HCT116 (cell line): Measurements from ENCODE around the gene TYW1B. TPM values are rescaled to one million over a fixed set of nuclear protein-coding genes. Genes with fewer than 3 reads are reported as not detected.
A peak's percentile ranks its signal among the peaks of the same experiment; 100 is the strongest.
"Not testable (repeated sequence)": the region's sequence is repeated elsewhere in the genome, so short reads cannot be mapped to it uniquely, and the experiment has no call there.

Source experiments
- ATAC-seq: fragments of 200-7000 bp; cut with Tn5 transposase; 2 replicates; pipeline ENCODE4 v1.9.1; 2020; ENCODE audit warnings: mild to moderate bottlenecking, moderate library complexity
- BruUV-seq: library from RNA; stranded (reverse); fragments of 400-500 nt; replicated peaks from 2 replicates; lab custom pipeline; 2021; lab: Mats Ljungman, UMichigan
- CTCF ChIA-PET: fragments of 300-600 bp; sonication (Branson Sonifier 250); formaldehyde crosslinking; loops from one replicate; lab custom pipeline; 2021; ENCODE audit warnings: antibody characterized with exemption; lab: Charles Lee
- POLR2A ChIA-PET: fragments of 300-600, 350-600 bp; sonication (Branson Sonifier 250); formaldehyde crosslinking; loops from one replicate; lab custom pipeline; 2021; ENCODE audit warnings: antibody characterized with exemption; lab: Charles Lee
- RAD21 ChIA-PET, 2 experiments: fragments of 300-600 bp; sonication (Branson Sonifier 250); formaldehyde crosslinking; loops; one replicate each; lab custom pipeline; 2023; ENCODE audit warnings: low total read pairs in 2 of 2; ENCODE audit not compliant: uncharacterized antibody in 2 of 2, unreplicated experiment in 2 of 2, low non-redundant PET in 1 of 2; lab: Charles Lee
- DNase-seq: peaks from one replicate; pipeline ENCODE4 v3.0.0-alpha.2; 2010; ENCODE audit warnings: low read depth, low spot score
- H2AFZ ChIP-seq: fragments of 200-600 bp; shearing (Covaris generic), sonication (generic); 2 replicates; pipeline ENCODE4 v1.6.1; 2017; ENCODE audit warnings: low read depth, mixed run types, mixed read lengths, antibody characterized with exemption, low read length; ENCODE audit not compliant: poor library complexity, severe bottlenecking
- H3K27ac ChIP-seq: 2 replicates; pipeline ENCODE4 v1.5.1; 2012; ENCODE audit warnings: low read depth, low read length
- H3K27me3 ChIP-seq: fragments of 200-600 bp; sonication (generic); 2 replicates; pipeline ENCODE4 v1.6.1; 2016; ENCODE audit warnings: mixed run types, low read length, mixed read lengths; ENCODE audit not compliant: insufficient read depth
- H3K36me3 ChIP-seq, 2 experiments: fragments of 200-500 bp in 1 of 2; fragments of 200-600 bp in 1 of 2; sonication (Bioruptor generic) in 1 of 2; sonication (generic) in 1 of 2; 2 replicates each; pipeline versions ENCODE4 v1.5.1 to v1.6.1; 2014 to 2016; ENCODE audit warnings: low read length in 2 of 2, inconsistent platforms in 1 of 2, mixed read lengths in 1 of 2, mixed run types in 1 of 2; ENCODE audit not compliant: insufficient read depth in 2 of 2, control insufficient read depth in 1 of 2
- H3K4me1 ChIP-seq, 2 experiments: fragments of 200-600 bp in 1 of 2; sonication (generic) in 1 of 2; 2 replicates each; pipeline versions ENCODE4 v1.5.1 to v1.6.1; 2012 to 2017; ENCODE audit warnings: low read length in 2 of 2, inconsistent platforms in 1 of 2, mild to moderate bottlenecking in 1 of 2, mixed read lengths in 1 of 2, mixed run types in 1 of 2, moderate library complexity in 1 of 2; ENCODE audit not compliant: insufficient read depth in 2 of 2, control insufficient read depth in 1 of 2
- H3K4me2 ChIP-seq: fragments of 200-600 bp; sonication (generic); 2 replicates; pipeline ENCODE4 v1.6.1; 2017; ENCODE audit warnings: mixed run types, low read length, mixed read lengths
- H3K4me3 ChIP-seq, 2 experiments: fragments of 200-600 bp in 1 of 2; sonication (generic) in 1 of 2; replicated peaks in 1 of 2; 2 replicates each; pipeline ENCODE4 v1.5.1; 2011 to 2016; ENCODE audit warnings: low read length in 2 of 2, control low read depth in 1 of 2, low read depth in 1 of 2, mild to moderate bottlenecking in 1 of 2, mixed read lengths in 1 of 2, mixed run types in 1 of 2
- H3K79me2 ChIP-seq: fragments of 200-600 bp; sonication (generic); 2 replicates; pipeline ENCODE4 v1.6.1; 2017; ENCODE audit warnings: mild to moderate bottlenecking, mixed run types, low read length, moderate library complexity, mixed read lengths; ENCODE audit not compliant: insufficient read depth
- H3K9ac ChIP-seq: fragments of 200-600 bp; sonication (generic); 2 replicates; pipeline ENCODE4 v1.6.1; 2016; ENCODE audit warnings: low read length, mixed read lengths
- H3K9me2 ChIP-seq: fragments of 200-600 bp; sonication (generic), shearing (Covaris generic); 2 replicates; pipeline ENCODE4 v1.6.1; 2017; ENCODE audit warnings: mixed run types, mild to moderate bottlenecking, moderate library complexity; ENCODE audit not compliant: insufficient read depth
- H3K9me3 ChIP-seq, 2 experiments: fragments of 200-500 bp in 1 of 2; fragments of 200-600 bp in 1 of 2; sonication (Bioruptor generic) in 1 of 2; sonication (generic) in 1 of 2; 2 replicates each; pipeline ENCODE4 v1.6.1; 2014 to 2017; ENCODE audit warnings: low read length in 2 of 2, mixed read lengths in 2 of 2, inconsistent platforms in 1 of 2, low read depth in 1 of 2, mild to moderate bottlenecking in 1 of 2, mixed run types in 1 of 2, moderate library complexity in 1 of 2; ENCODE audit not compliant: control insufficient read depth in 1 of 2, insufficient read depth in 1 of 2
- H4K20me1 ChIP-seq: fragments of 200-600 bp; sonication (generic), shearing (Covaris generic); 2 replicates; pipeline ENCODE4 v1.6.1; 2017; ENCODE audit warnings: mixed run types, mild to moderate bottlenecking, moderate library complexity; ENCODE audit not compliant: insufficient read depth
- FOSL1 ChIP-seq: IDR thresholded peaks from 2 replicates; pipeline ENCODE4 v1.6.1; 2012; ENCODE audit warnings: low read depth
- intact Hi-C: fragments of 100-400 bp; cut with micrococcal nuclease; formaldehyde crosslinking; loops from 2 replicates; pipeline ENCODE4 v1.10.0; 2022
- total RNA-seq: library from RNA; stranded (reverse); gene quantifications from one replicate; pipeline ENCODE4 v1.2.1, GENCODE V29; 2021; ENCODE audit not compliant: unreplicated experiment

TYW1B gene
- total RNA-seq, 1 experiment from 2014 or later = 2.4 TPM

GRCh38 chr7:72681211-72681610 is 146.8 kb downstream of the TYW1B start:
- RAD21 ChIA-PET, H2AFZ ChIP-seq, H3K4me2 ChIP-seq, H3K27me3 ChIP-seq, intact Hi-C loops, POLR2A ChIA-PET, H3K36me3 ChIP-seq, H3K9ac ChIP-seq, DNase-seq, BruUV-seq, H3K79me2 ChIP-seq, H3K9me2 ChIP-seq, H3K9me3 ChIP-seq, H4K20me1 ChIP-seq, H3K4me3 ChIP-seq, ATAC-seq, H3K27ac ChIP-seq, CTCF ChIA-PET: not testable (repeated sequence)
- peaks cover 24 to 28% of the 10 kb centered on the region in 2 experiments for H3K4me1 ChIP-seq

- CTCF ChIA-PET, H3K4me3 ChIP-seq, H3K4me2 ChIP-seq, H2AFZ ChIP-seq, BruUV-seq, ATAC-seq, intact Hi-C loops, H4K20me1 ChIP-seq, POLR2A ChIA-PET, H3K36me3 ChIP-seq, H3K27me3 ChIP-seq, RAD21 ChIA-PET, H3K9ac ChIP-seq, H3K9me2 ChIP-seq, DNase-seq, H3K79me2 ChIP-seq, H3K27ac ChIP-seq, H3K9me3 ChIP-seq, H3K4me1 ChIP-seq: not testable (repeated sequence)
These were observed 151.1 kb downstream of the TYW1B start for GRCh38 chr7:72676880-72677279.

- BruUV-seq, H2AFZ ChIP-seq, H3K4me3 ChIP-seq, H3K9me3 ChIP-seq, DNase-seq, H3K4me1 ChIP-seq, H4K20me1 ChIP-seq, H3K9me2 ChIP-seq, POLR2A ChIA-PET, H3K9ac ChIP-seq, CTCF ChIA-PET, intact Hi-C loops, H3K36me3 ChIP-seq, RAD21 ChIA-PET, H3K27me3 ChIP-seq, H3K27ac ChIP-seq, H3K79me2 ChIP-seq: not testable (repeated sequence)
- TF ChIP-seq FOSL1 = 0 out of 2 replicates have a peak, but pooled peaks have one; percentile 8
- peak; percentile 61; the same call in 1 of the 2 replicates for ATAC-seq
- peak overlapping the region; percentile 46; the same call in 1 of the 2 replicates for H3K4me2 ChIP-seq
These were observed 151.8 kb downstream of the TYW1B start for GRCh38 chr7:72676086-72676690.

- H3K4me3 ChIP-seq, H3K36me3 ChIP-seq, H3K9me2 ChIP-seq, CTCF ChIA-PET, H3K27ac ChIP-seq, intact Hi-C loops, BruUV-seq, RAD21 ChIA-PET, ATAC-seq, H3K9ac ChIP-seq, H3K4me1 ChIP-seq, H2AFZ ChIP-seq, POLR2A ChIA-PET, H3K4me2 ChIP-seq, H3K9me3 ChIP-seq, DNase-seq, H3K27me3 ChIP-seq, H4K20me1 ChIP-seq, H3K79me2 ChIP-seq: not testable (repeated sequence)
These were observed 152.3 kb downstream of the TYW1B start for GRCh38 chr7:72675686-72676085.
